Measurements from ENCODE around the gene ACY1. TPM values are rescaled to one million over a fixed set of nuclear protein-coding genes. Genes with fewer than 3 reads are reported as not detected.

Gene ACY1
- total and polyA plus RNA-seq, 2 of the 13 experiments (the other 11 are each of a cell fraction or from before 2014, with no cell fraction given) = 113 to 162 TPM

- TF ChIP-seq, protein P1, sequence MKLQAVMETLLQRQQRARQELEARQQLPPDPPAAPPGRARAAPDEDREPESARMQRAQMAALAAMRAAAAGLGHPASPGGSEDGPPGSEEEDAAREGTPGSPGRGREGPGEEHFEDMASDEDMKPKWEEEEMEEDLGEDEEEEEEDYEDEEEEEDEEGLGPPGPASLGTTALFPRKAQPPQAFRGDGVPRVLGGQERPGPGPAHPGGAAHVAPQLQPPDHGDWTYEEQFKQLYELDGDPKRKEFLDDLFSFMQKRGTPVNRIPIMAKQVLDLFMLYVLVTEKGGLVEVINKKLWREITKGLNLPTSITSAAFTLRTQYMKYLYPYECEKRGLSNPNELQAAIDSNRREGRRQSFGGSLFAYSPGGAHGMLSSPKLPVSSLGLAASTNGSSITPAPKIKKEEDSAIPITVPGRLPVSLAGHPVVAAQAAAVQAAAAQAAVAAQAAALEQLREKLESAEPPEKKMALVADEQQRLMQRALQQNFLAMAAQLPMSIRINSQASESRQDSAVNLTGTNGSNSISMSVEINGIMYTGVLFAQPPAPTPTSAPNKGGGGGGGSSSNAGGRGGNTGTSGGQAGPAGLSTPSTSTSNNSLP (IDR thresholded peaks at IDR 0.05; ENCODE audit: low read depth, low read length) = no peak
- TF ChIP-seq ZMYM2 (CRISPR knock-in tag; IDR thresholded peaks at IDR 0.05) (peak; percentile 75; the same call in 1 of the 2 replicates), GATA4 (IDR thresholded peaks at IDR 0.05; ENCODE audit: borderline replicate concordance, low read depth) (peak; percentile 83; the same call in 1 of the 2 replicates), THRA (CRISPR knock-in tag; IDR thresholded peaks at IDR 0.05; ENCODE audit: borderline replicate concordance) (peak; percentile 93), MTA3 (CRISPR knock-in tag; IDR thresholded peaks at IDR 0.05) (no peak), ZSCAN20 (CRISPR knock-in tag; IDR thresholded peaks at IDR 0.05; ENCODE audit: borderline replicate concordance) (peak; percentile 76; the same call in 1 of the 2 replicates), GZF1 (CRISPR knock-in tag; IDR thresholded peaks at IDR 0.05) (0 out of 2 replicates have a peak, but pooled peaks have one; percentile 21), ISX (CRISPR knock-in tag; conservative IDR thresholded peaks at IDR 0.05) (no peak), PRDM15 (CRISPR knock-in tag; IDR thresholded peaks at IDR 0.05) (peak; percentile 84; the same call in 1 of the 2 replicates), ZNF276 (CRISPR knock-in tag; IDR thresholded peaks at IDR 0.05; ENCODE audit: low read depth) (peak; percentile 66; the same call in 1 of the 2 replicates), MIXL1 (CRISPR knock-in tag; IDR thresholded peaks at IDR 0.05) (peak; percentile 54; the same call in 1 of the 2 replicates), BHLHE40 (IDR thresholded peaks at IDR 0.05; ENCODE audit: low read length) (peak; percentile 39; the same call in 1 of the 2 replicates), PTBP1 (IDR thresholded peaks at IDR 0.05; ENCODE audit: low read depth, low read length, poor library complexity, severe bottlenecking) (no peak), ZNF883 (CRISPR knock-in tag; IDR thresholded peaks at IDR 0.05; ENCODE audit: not compliant biosample characterization) (peak; percentile 40), BRCA1 (CRISPR knock-in tag; IDR thresholded peaks at IDR 0.05) (peak; percentile 96; the same call in 1 of the 2 replicates), CEBPZ (IDR thresholded peaks at IDR 0.05; ENCODE audit: low read length) (no peak)
Observed at GRCh38 chr3:51982838-51983577, at the start of gene ACY1 (continued).

Measured in HepG2 (cell line).